Measurements from ENCODE around the gene TMEM132D. TPM values are rescaled to one million over a fixed set of nuclear protein-coding genes. Genes with fewer than 3 reads are reported as not detected.

TMEM132D gene
- total RNA-seq, 4 donors from 2014 or later: 0.35 TPM; not detected in 3

- intact Hi-C loops (cut with DNase I; ENCODE audit: low total_unique reads): no loop called here
- H3K27me3 ChIP-seq: no peaks in the 10 kb centered on the region
- no peaks in the 10 kb centered on the region for H3K9me3 ChIP-seq
- no peak for TF ChIP-seq POLR2A (IDR thresholded peaks at IDR 0.05)
- no peak for TF ChIP-seq CTCF (IDR thresholded peaks at IDR 0.05)
- H3K4me3 ChIP-seq: no peak overlapping the region
- no peak overlapping the region for H3K27ac ChIP-seq
- DNase-seq: no peak
- H3K36me3 ChIP-seq: no peaks in the 10 kb centered on the region
- no peaks in the 10 kb centered on the region for H3K4me1 ChIP-seq
Measured at GRCh38 chr12:129106772-129107171, 797.1 kb downstream of the TMEM132D start.

- H3K4me1 ChIP-seq: no peaks in the 10 kb centered on the region
- H3K27me3 ChIP-seq: no peaks in the 10 kb centered on the region
- H3K9me3 ChIP-seq: no peaks in the 10 kb centered on the region
- intact Hi-C loops (cut with DNase I; ENCODE audit: low total_unique reads): no loop called here
- H3K27ac ChIP-seq: no peak overlapping the region
- no peaks in the 10 kb centered on the region for H3K36me3 ChIP-seq
- no peak overlapping the region for H3K4me3 ChIP-seq
- TF ChIP-seq POLR2A (IDR thresholded peaks at IDR 0.05) (no peak), CTCF (IDR thresholded peaks at IDR 0.05) (no peak)
- DNase-seq: no peak
Measured at GRCh38 chr12:129103231-129103630, 800.6 kb downstream of the TMEM132D start.

GRCh38 chr12:129102233-129102632 lies 801.6 kb downstream of the TMEM132D start:
- no peak overlapping the region for H3K27ac ChIP-seq
- DNase-seq: no peak
- TF ChIP-seq CTCF (IDR thresholded peaks at IDR 0.05): no peak
- no peak for TF ChIP-seq POLR2A (IDR thresholded peaks at IDR 0.05)
- intact Hi-C loops (cut with DNase I; ENCODE audit: low total_unique reads): no loop called here
- no peaks in the 10 kb centered on the region for H3K36me3 ChIP-seq
- H3K4me3 ChIP-seq: no peak overlapping the region
- H3K27me3 ChIP-seq: no peaks in the 10 kb centered on the region
- H3K9me3 ChIP-seq: no peaks in the 10 kb centered on the region
- H3K4me1 ChIP-seq: no peaks in the 10 kb centered on the region

GRCh38 chr12:129101816-129102215 lies 802.0 kb downstream of the TMEM132D start:
- TF ChIP-seq POLR2A (IDR thresholded peaks at IDR 0.05) (no peak), CTCF (IDR thresholded peaks at IDR 0.05) (no peak)
- no peaks in the 10 kb centered on the region for H3K4me1 ChIP-seq
- no peak overlapping the region for H3K27ac ChIP-seq
- H3K36me3 ChIP-seq: no peaks in the 10 kb centered on the region
- intact Hi-C loops (cut with DNase I; ENCODE audit: low total_unique reads): no loop called here
- no peaks in the 10 kb centered on the region for H3K9me3 ChIP-seq
- no peak overlapping the region for H3K4me3 ChIP-seq
- no peaks in the 10 kb centered on the region for H3K27me3 ChIP-seq
- no peak for DNase-seq

GRCh38 chr12:129101404-129101803 lies 802.4 kb downstream of the TMEM132D start:
- H3K4me3 ChIP-seq: no peak overlapping the region
- H3K9me3 ChIP-seq: no peaks in the 10 kb centered on the region
- H3K36me3 ChIP-seq: no peaks in the 10 kb centered on the region
- intact Hi-C loops (cut with DNase I; ENCODE audit: low total_unique reads): no loop called here
- no peak overlapping the region for H3K27ac ChIP-seq
- H3K27me3 ChIP-seq: no peaks in the 10 kb centered on the region
- TF ChIP-seq POLR2A (IDR thresholded peaks at IDR 0.05) (no peak), CTCF (IDR thresholded peaks at IDR 0.05) (no peak)
- DNase-seq: no peak
- no peaks in the 10 kb centered on the region for H3K4me1 ChIP-seq
